G401 (cell line): ENCODE data around the gene GSS. TPM values are rescaled to one million over a fixed set of nuclear protein-coding genes. Genes with fewer than 3 reads are reported as not detected.
"Not testable (repeated sequence)": the region's sequence is repeated elsewhere in the genome, so short reads cannot be mapped to it uniquely, and the experiment has no call there.

ENCODE experiments used
- DNase-seq: peaks from one replicate; pipeline ENCODE4 v3.0.0-alpha.2; 2015; ENCODE audit warnings: low spot score
- in situ Hi-C: cut with HindIII; loops from 2 replicates; pipeline ENCODE4 v1.10.0; 2016; ENCODE audit warnings: low sequenced_read_pairs, mixed read lengths
- total RNA-seq: library from RNA; depleted of rRNA; stranded (reverse); fragments of >200 nt; shearing (Covaris generic); gene quantifications from 2 replicates; pipeline ENCODE4 v1.2.3, GENCODE V29; 2014; rRNA removed

Gene GSS
- total RNA-seq, 1 experiment from 2014 or later = 112 TPM

DNA sequence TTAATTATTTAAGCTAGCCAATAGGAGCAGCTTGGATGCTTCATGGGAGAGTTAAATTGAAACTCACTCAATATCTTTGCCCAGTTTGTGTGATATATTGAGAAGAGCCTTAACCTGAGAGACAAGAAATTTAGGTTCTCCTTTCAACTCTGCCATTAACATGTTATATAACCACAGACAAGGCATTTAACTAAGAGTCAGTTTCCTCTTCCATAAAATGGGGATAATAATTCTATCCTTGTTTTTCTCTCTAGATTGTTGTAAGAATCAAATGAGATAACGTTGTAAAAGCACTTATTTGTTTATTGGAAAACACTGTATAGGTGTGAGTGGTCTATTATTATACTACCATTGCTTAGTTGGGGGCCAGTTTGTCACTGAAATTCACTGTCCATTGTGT, 71.3 kb downstream of the GSS start:
- DNase-seq = no peak
- in situ Hi-C loops = no loop called here

- DNase-seq = no peak
- in situ Hi-C loops = no loop called here
These were observed 71.8 kb downstream of the GSS start for GRCh38 chr20:34883809-34884208.

GRCh38 chr20:34883087-34883688, 72.4 kb downstream of the GSS start:
- in situ Hi-C loops = no loop called here
- DNase-seq = no peak

GRCh38 chr20:34881689-34882088, 73.9 kb downstream of the GSS start:
- in situ Hi-C loops = no loop called here
- no peak for DNase-seq

GRCh38 chr20:34880971-34881370, 74.6 kb downstream of the GSS start:
- DNase-seq, in situ Hi-C loops: not testable (repeated sequence)

- DNase-seq = no peak
- in situ Hi-C loops = no loop called here
These were observed 75.3 kb downstream of the GSS start for GRCh38 chr20:34880215-34880850.

Other genes with a start within 250 kb of the GSS start
- gene NCOA6, start 130.2 kb downstream of the GSS start, total RNA-seq = 3.1 and 5.8 TPM in 2 replicates
- gene GGT7, start 83.0 kb downstream of the GSS start, total RNA-seq = 11.2 and 13.8 TPM in 2 replicates
- 45.4 and 65.8 TPM in 2 replicates for gene ACSS2, start 79.2 kb downstream of the GSS start, total RNA-seq
- 0.06 and 0.24 TPM in 2 replicates for gene MYH7B, start 62 bp upstream of the GSS start, total RNA-seq
- gene TRPC4AP, start 137.0 kb upstream of the GSS start, total RNA-seq = 78.2 and 90.3 TPM in 2 replicates
- 108 and 115 TPM in 2 replicates for gene EDEM2, start 191.5 kb upstream of the GSS start, total RNA-seq
- 1,430 and 1,546 TPM in 2 replicates for gene PROCR, start 216.3 kb upstream of the GSS start, total RNA-seq